HEK293T (cell line): ENCODE results near the gene MGAT4A.

Experiments
- ARNT ChIP-seq: fragments of 450-650 bp; IDR thresholded peaks from 2 replicates; pipeline ENCODE4 v1.6.1; 2017; ENCODE audit warnings: mild to moderate bottlenecking
- BHLHE40 ChIP-seq: fragments of 450-650 bp; IDR thresholded peaks from 2 replicates; pipeline ENCODE4 v1.6.1; 2016; ENCODE audit warnings: mild to moderate bottlenecking, moderate library complexity, borderline replicate concordance
- CTBP1 ChIP-seq: fragments of 450-650 bp; IDR thresholded peaks from 2 replicates; pipeline ENCODE4 v1.6.1; 2016; ENCODE audit warnings: borderline replicate concordance
- FOXK2 ChIP-seq: fragments of 450-650 bp; IDR thresholded peaks from 2 replicates; pipeline ENCODE4 v1.6.1; 2016; ENCODE audit warnings: mild to moderate bottlenecking
- FOXM1 ChIP-seq: fragments of 450-650 bp; IDR thresholded peaks from 2 replicates; pipeline ENCODE4 v1.6.1; 2017; ENCODE audit warnings: mild to moderate bottlenecking, borderline replicate concordance
- HDGF ChIP-seq: fragments of 450-650 bp; IDR thresholded peaks from 2 replicates; pipeline ENCODE4 v1.6.1; 2017; ENCODE audit warnings: antibody characterized with exemption, borderline replicate concordance
- NFRKB ChIP-seq: fragments of 450-650 bp; IDR thresholded peaks from 2 replicates; pipeline ENCODE4 v1.6.1; 2016; ENCODE audit warnings: mild to moderate bottlenecking, moderate library complexity
- SP1 ChIP-seq: fragments of 450-650 bp; IDR thresholded peaks from 2 replicates; pipeline ENCODE4 v1.6.1; 2017
- TARDBP ChIP-seq: fragments of 450-650 bp; IDR thresholded peaks from 2 replicates; pipeline ENCODE4 v1.6.1; 2016

DNA sequence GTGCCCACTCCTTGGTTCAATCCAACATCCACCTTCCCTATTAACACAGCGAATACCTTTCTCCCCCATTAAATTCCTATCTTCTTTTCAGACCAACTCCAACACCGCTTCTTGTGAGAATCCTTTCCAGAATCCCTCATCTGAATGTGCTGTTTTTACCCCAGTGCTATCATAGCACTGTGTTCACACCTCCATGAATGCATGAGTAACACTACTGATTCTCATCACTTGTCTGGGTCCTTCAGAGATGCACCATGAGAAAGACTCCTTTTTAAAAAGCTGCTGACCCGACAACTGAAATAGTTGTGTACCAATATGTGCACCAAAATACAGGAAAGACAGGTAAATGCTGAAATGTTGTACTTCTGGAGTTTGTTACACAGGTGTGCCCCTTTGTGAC lies 18.8 kb downstream of the MGAT4A start:
- TF ChIP-seq NFRKB (no peak), TARDBP (no peak), FOXK2 (no peak), CTBP1 (no peak), BHLHE40 (no peak), SP1 (no peak), ARNT (no peak), FOXM1 (no peak), HDGF (no peak)
